Endothelial cell of umbilical vein (primary cell): ENCODE data around the gene PTDSS2. TPM values are rescaled to one million over a fixed set of nuclear protein-coding genes. Genes with fewer than 3 reads are reported as not detected.

ENCODE experiments used
- BruUV-seq: library from RNA; stranded (reverse); fragments of 400-500 nt; replicated peaks from 2 replicates; lab custom pipeline; 2021; lab: Mats Ljungman, UMichigan
- CTCF ChIA-PET: fragments of 300-600, 350-600 bp; sonication (Branson Sonifier 250); formaldehyde crosslinking; loops from one replicate; lab custom pipeline; 2021; ENCODE audit warnings: antibody characterized with exemption, inconsistent platforms; lab: Charles Lee
- POLR2A ChIA-PET: fragments of 300-600, 350-600 bp; sonication (Branson Sonifier 250); formaldehyde crosslinking; loops from one replicate; lab custom pipeline; 2021; ENCODE audit warnings: antibody characterized with exemption, inconsistent platforms; lab: Charles Lee
- DNase-seq: peaks from one replicate; pipeline ENCODE4 v3.0.0-alpha.2; 2011; ENCODE audit warnings: low read depth, low spot score
- FAIRE-seq: peaks from 2 replicates; lab custom pipeline; 2011; peaks lifted over from hg19 to GRCh38; lab: Jason Lieb, UNC
- H2AFZ ChIP-seq: 2 replicates; pipeline ENCODE4 v1.6.0; 2012; ENCODE audit warnings: low read depth, low read length, control low read depth, inconsistent platforms
- H3K27ac ChIP-seq: 2 replicates; pipeline ENCODE4 v1.5.1; 2011; ENCODE audit warnings: low read depth, mild to moderate bottlenecking, control low read depth, low read length, moderate library complexity; ENCODE audit not compliant: insufficient read depth
- H3K27me3 ChIP-seq, 2 experiments: 2 replicates each; pipeline versions ENCODE4 v1.6.0 to v1.6.1; 2011; ENCODE audit warnings: low read length in 2 of 2, mixed read lengths in 1 of 2; ENCODE audit not compliant: control insufficient read depth in 2 of 2, insufficient read depth in 2 of 2
- H3K36me3 ChIP-seq, 2 experiments: 2 replicates in 1 of 2; 3 replicates in 1 of 2; pipeline ENCODE4 v1.5.1; 2011; ENCODE audit warnings: low read length in 2 of 2, mild to moderate bottlenecking in 1 of 2, moderate library complexity in 1 of 2; ENCODE audit not compliant: control insufficient read depth in 2 of 2, insufficient read depth in 2 of 2; ENCODE audit errors: extremely low read depth in 1 of 2
- H3K4me1 ChIP-seq: 3 replicates; pipeline ENCODE4 v1.5.1; 2011; ENCODE audit warnings: mild to moderate bottlenecking, low read length; ENCODE audit not compliant: control insufficient read depth, insufficient read depth; ENCODE audit errors: extremely low read depth
- H3K4me2 ChIP-seq: 2 replicates; pipeline ENCODE4 v1.6.1; 2011; ENCODE audit warnings: low read length, control low read depth, mixed read lengths; ENCODE audit not compliant: insufficient read depth
- H3K4me3 ChIP-seq, 3 experiments: fragments of 200-600 bp in 1 of 3; sonication (generic), shearing (Covaris generic) in 1 of 3; replicated peaks in 1 of 3; 2 replicates each; pipeline ENCODE4 v1.5.1; 2011 to 2016; ENCODE audit warnings: control low read depth in 3 of 3, low read length in 3 of 3, mild to moderate bottlenecking in 2 of 3, inconsistent platforms in 1 of 3, low read depth in 1 of 3, moderate library complexity in 1 of 3; ENCODE audit not compliant: insufficient read depth in 1 of 3
- H3K79me2 ChIP-seq: 2 replicates; pipeline ENCODE4 v1.6.0; 2012; ENCODE audit warnings: low read length, inconsistent platforms; ENCODE audit not compliant: control insufficient read depth, insufficient read depth
- H3K9ac ChIP-seq: replicated peaks from 2 replicates; pipeline ENCODE3; 2011; ENCODE audit warnings: low read length, control low read depth; ENCODE audit not compliant: insufficient read depth; ENCODE audit errors: extremely low read depth
- H3K9me1 ChIP-seq: replicated peaks from 3 replicates; pipeline ENCODE4 v1.6.0; 2011; ENCODE audit warnings: mild to moderate bottlenecking, low read length; ENCODE audit not compliant: control insufficient read depth, insufficient read depth; ENCODE audit errors: extremely low read depth
- H3K9me3 ChIP-seq: replicated peaks from 2 replicates; pipeline ENCODE4 v1.5.1; 2012; ENCODE audit warnings: low read length, inconsistent platforms; ENCODE audit not compliant: control insufficient read depth, insufficient read depth
- H4K20me1 ChIP-seq: replicated peaks from 2 replicates; pipeline ENCODE3; 2011; ENCODE audit warnings: mild to moderate bottlenecking, low read length; ENCODE audit not compliant: control insufficient read depth, insufficient read depth; ENCODE audit errors: extremely low read depth
- EZH2 ChIP-seq: IDR thresholded peaks from 2 replicates; pipeline ENCODE4 v1.6.1; 2012; ENCODE audit warnings: borderline replicate concordance, low read depth, mild to moderate bottlenecking, moderate library complexity, low read length, inconsistent platforms; ENCODE audit not compliant: severe bottlenecking
- FOS ChIP-seq: IDR thresholded peaks from 2 replicates; pipeline ENCODE4 v1.6.1; 2011; ENCODE audit warnings: mild to moderate bottlenecking, low read length, moderate library complexity, borderline replicate concordance; ENCODE audit not compliant: insufficient read depth
- GATA2 ChIP-seq: IDR thresholded peaks from 2 replicates; pipeline ENCODE4 v1.7.0; 2011; ENCODE audit warnings: low read depth, mild to moderate bottlenecking, moderate library complexity, mixed read lengths, low read length; ENCODE audit not compliant: insufficient read length, insufficient read depth
- JUN ChIP-seq: IDR thresholded peaks from 2 replicates; pipeline ENCODE4 v1.6.1; 2011; ENCODE audit warnings: borderline replicate concordance, low read depth; ENCODE audit not compliant: insufficient read length, insufficient read depth
- MAX ChIP-seq: IDR thresholded peaks from 2 replicates; pipeline ENCODE4 v1.6.1; 2011; ENCODE audit not compliant: insufficient read depth, insufficient read length
- MYC ChIP-seq: IDR thresholded peaks from one replicate; pipeline ENCODE4 v1.6.1; 2011; ENCODE audit warnings: mild to moderate bottlenecking, low read depth, low read length
- POLR2A ChIP-seq: IDR thresholded peaks from 2 replicates; pipeline ENCODE4 v1.6.1; 2012; ENCODE audit warnings: low read depth, mild to moderate bottlenecking, control low read depth, low read length
- POLR2AphosphoS5 ChIP-seq: IDR thresholded peaks from 2 replicates; pipeline ENCODE4 v1.6.1; 2012; ENCODE audit warnings: low read depth, mild to moderate bottlenecking, control low read depth, low read length, moderate library complexity; ENCODE audit not compliant: insufficient read depth
- dilution Hi-C: fragments of 300-500 bp; cut with MboI; formaldehyde crosslinking; loops from one replicate; pipeline ENCODE4 v1.15.0; 2019; ENCODE audit warnings: low sequenced_read_pairs; ENCODE audit not compliant: extremely low pct_ligation_motif_present
- intact Hi-C: fragments of 100-400 bp; cut with micrococcal nuclease; formaldehyde crosslinking; loops from one replicate; pipeline ENCODE4 v1.10.0; 2022
- polyA plus RNA-seq, 4 experiments: library from polyadenylated mRNA; depleted of rRNA in 3 of 4; stranded (reverse) in 3 of 4; unstranded in 1 of 4; fragments of >200 nt; gene quantifications; 2 replicates each; pipeline versions ENCODE4 v1.2.1 to v1.2.3, GENCODE V29; 2011 to 2012; ENCODE audit warnings: missing spikeins in 1 of 4
- total RNA-seq: library from RNA; stranded (reverse); gene quantifications from 2 replicates; pipeline ENCODE4 v1.2.3, GENCODE V29; 2021
- TF ChIP-seq, protein P1 (sequence below), 2 donors: IDR thresholded peaks; 1 replicate in 1 of 2; 2 replicates in 1 of 2; pipeline ENCODE4 v1.5.1; 2011; ENCODE audit warnings: low read length in 2 of 2, mild to moderate bottlenecking in 2 of 2, moderate library complexity in 2 of 2, control low read depth in 1 of 2, inconsistent platforms in 1 of 2, low read depth in 1 of 2; ENCODE audit not compliant: insufficient read depth in 1 of 2; ENCODE audit errors: extremely low read depth in 1 of 2

PTDSS2 gene
- total and polyA plus RNA-seq, 2 donors (not counting 3 experiments of a cell fraction or from before 2014, with no cell fraction given): 41.4 to 46.8 TPM

GRCh38 chr11:422249-422656 lies 27.8 kb upstream of the PTDSS2 start:
- dilution Hi-C loops: no loop called here
- H2AFZ ChIP-seq: no peak overlapping the region
- TF ChIP-seq MYC: no peak
- TF ChIP-seq EZH2: no peak
- TF ChIP-seq MAX: no peak
- no peak for TF ChIP-seq JUN
- no peak for TF ChIP-seq FOS
- TF ChIP-seq POLR2AphosphoS5: no peak
- TF ChIP-seq, protein P1, sequence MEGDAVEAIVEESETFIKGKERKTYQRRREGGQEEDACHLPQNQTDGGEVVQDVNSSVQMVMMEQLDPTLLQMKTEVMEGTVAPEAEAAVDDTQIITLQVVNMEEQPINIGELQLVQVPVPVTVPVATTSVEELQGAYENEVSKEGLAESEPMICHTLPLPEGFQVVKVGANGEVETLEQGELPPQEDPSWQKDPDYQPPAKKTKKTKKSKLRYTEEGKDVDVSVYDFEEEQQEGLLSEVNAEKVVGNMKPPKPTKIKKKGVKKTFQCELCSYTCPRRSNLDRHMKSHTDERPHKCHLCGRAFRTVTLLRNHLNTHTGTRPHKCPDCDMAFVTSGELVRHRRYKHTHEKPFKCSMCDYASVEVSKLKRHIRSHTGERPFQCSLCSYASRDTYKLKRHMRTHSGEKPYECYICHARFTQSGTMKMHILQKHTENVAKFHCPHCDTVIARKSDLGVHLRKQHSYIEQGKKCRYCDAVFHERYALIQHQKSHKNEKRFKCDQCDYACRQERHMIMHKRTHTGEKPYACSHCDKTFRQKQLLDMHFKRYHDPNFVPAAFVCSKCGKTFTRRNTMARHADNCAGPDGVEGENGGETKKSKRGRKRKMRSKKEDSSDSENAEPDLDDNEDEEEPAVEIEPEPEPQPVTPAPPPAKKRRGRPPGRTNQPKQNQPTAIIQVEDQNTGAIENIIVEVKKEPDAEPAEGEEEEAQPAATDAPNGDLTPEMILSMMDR (IDR thresholded peaks at IDR 0.05; ENCODE audit: extremely low read depth in 1 of 2, insufficient read depth in 1 of 2, low read depth in 1 of 2, low read length in 2 of 2): no peak
- no peak for TF ChIP-seq POLR2A
- no peak for TF ChIP-seq GATA2
- H3K27me3 ChIP-seq: peaks cover 7 to 14% of the 10 kb centered on the region in 2 experiments
- no peaks in the 10 kb centered on the region for H3K9me1 ChIP-seq
- no peaks in the 10 kb centered on the region for H4K20me1 ChIP-seq
- no peak overlapping the region for H3K4me3 ChIP-seq
- ChIA-PET CTCF (interaction anchor here (0.9 kb wide), 1 partner anchor 26 kb away, joined by 3 read pairs; no protein-coding TSS in a partner anchor), POLR2A (no interaction called here)
- intact Hi-C loops: no loop called here
- FAIRE-seq (no peak), DNase-seq (no peak)
- no peaks in the 10 kb centered on the region for H3K4me1 ChIP-seq
- no peak overlapping the region for H3K9ac ChIP-seq
- no TSS peak for BruUV-seq
- H3K9me3 ChIP-seq: no peaks in the 10 kb centered on the region
- H3K4me2 ChIP-seq: no peak overlapping the region
- no peak overlapping the region for H3K27ac ChIP-seq
- H3K79me2 ChIP-seq: no peaks in the 10 kb centered on the region
- no peaks in the 10 kb centered on the region for H3K36me3 ChIP-seq
